PFSK-1 (cell line): ENCODE measurements around the gene LHPP.

ENCODE experiments used
- FOXP2 ChIP-seq: optimal IDR thresholded peaks from 2 replicates; pipeline ENCODE3; 2011; ENCODE audit warnings: borderline replicate concordance, control low read depth, inconsistent platforms; ENCODE audit not compliant: insufficient read depth; ENCODE audit errors: extremely low read length, extremely low read depth
- POLR2AphosphoS5 ChIP-seq: IDR thresholded peaks from 2 replicates; pipeline ENCODE4 v1.6.1; 2012; ENCODE audit warnings: low read depth, mild to moderate bottlenecking, control low read depth, low read length, moderate library complexity
- REST ChIP-seq, 2 experiments: IDR thresholded peaks; 2 replicates each; pipeline versions ENCODE4 v1.6.1 to v1.8.0; 2011 to 2012; ENCODE audit warnings: low read depth in 2 of 2, low read length in 2 of 2, control low read depth in 1 of 2, inconsistent platforms in 1 of 2, mild to moderate bottlenecking in 1 of 2, moderate library complexity in 1 of 2; ENCODE audit not compliant: insufficient read depth in 1 of 2
- SIN3A ChIP-seq: IDR thresholded peaks from 2 replicates; pipeline ENCODE4 v1.6.1; 2012; ENCODE audit warnings: mild to moderate bottlenecking, low read length, moderate library complexity, borderline replicate concordance; ENCODE audit not compliant: insufficient read depth
- TAF1 ChIP-seq: IDR thresholded peaks from 2 replicates; pipeline ENCODE4 v1.6.1; 2012; ENCODE audit warnings: low read length, control low read depth, borderline replicate concordance; ENCODE audit not compliant: insufficient read depth

LHPP gene

GRCh38 chr10:124644236-124644635, 182.6 kb downstream of the LHPP start:
- TF ChIP-seq TAF1 (no peak), REST (IDR thresholded peaks at IDR 0.05; ENCODE audit: insufficient read depth in 1 of 2, low read depth in 2 of 2, low read length in 2 of 2) (no peak), POLR2AphosphoS5 (no peak), SIN3A (no peak), FOXP2 (no peak)

GRCh38 chr10:124644771-124645415, 183.3 kb downstream of the LHPP start:
- TF ChIP-seq POLR2AphosphoS5 = no peak
- TF ChIP-seq TAF1 = no peak
- no peak for TF ChIP-seq SIN3A
- no peak for TF ChIP-seq REST (IDR thresholded peaks at IDR 0.05; ENCODE audit: insufficient read depth in 1 of 2, low read depth in 2 of 2, low read length in 2 of 2)
- TF ChIP-seq FOXP2 = no peak

- TF ChIP-seq SIN3A (no peak), REST (IDR thresholded peaks at IDR 0.05; ENCODE audit: insufficient read depth in 1 of 2, low read depth in 2 of 2, low read length in 2 of 2) (no peak), POLR2AphosphoS5 (no peak), TAF1 (no peak), FOXP2 (no peak)
Observed at GRCh38 chr10:124645467-124646095, 184.0 kb downstream of the LHPP start.

- no peak for TF ChIP-seq REST (IDR thresholded peaks at IDR 0.05; ENCODE audit: insufficient read depth in 1 of 2, low read depth in 2 of 2, low read length in 2 of 2)
- TF ChIP-seq POLR2AphosphoS5 = no peak
- no peak for TF ChIP-seq SIN3A
- TF ChIP-seq TAF1 = no peak
- TF ChIP-seq FOXP2 = no peak
Observed at GRCh38 chr10:124646483-124647352, 185.1 kb downstream of the LHPP start.
